NT2/D1 (cell line): ENCODE measurements around the gene MGA.

Experiments used
- YY1 ChIP-seq: IDR thresholded peaks from 2 replicates; pipeline ENCODE4 v1.6.1; 2011; ENCODE audit not compliant: insufficient read length, insufficient read depth
- ZNF274 ChIP-seq: IDR thresholded peaks from 2 replicates; pipeline ENCODE4 v1.6.1; 2011; ENCODE audit warnings: mild to moderate bottlenecking, low read depth, low read length

- TF ChIP-seq YY1 (no peak), ZNF274 (no peak)
Measured at GRCh38 chr15:41713047-41713446, 52.8 kb downstream of the MGA start.
